Neural progenitor cell (in vitro differentiated cells): ENCODE measurements around the gene OR5M8. TPM values are rescaled to one million over a fixed set of nuclear protein-coding genes. Genes with fewer than 3 reads are reported as not detected.

ENCODE experiments used
- DNase-seq: peaks from one replicate; pipeline ENCODE4 v3.0.0-alpha.2; 2016; ENCODE audit warnings: low spot score
- H2AFZ ChIP-seq: fragments of 200-600 bp; sonication (generic); replicated peaks from 2 replicates; pipeline ENCODE4 v1.6.1; 2016; ENCODE audit warnings: antibody characterized with exemption
- H3F3A ChIP-seq: fragments of 200-600 bp; sonication (generic); 2 replicates; pipeline ENCODE4 v1.6.1; 2016; ENCODE audit warnings: antibody characterized with exemption, low read depth
- H3K27ac ChIP-seq: fragments of 200-600 bp; sonication (generic); 2 replicates; pipeline ENCODE4 v1.5.1; 2016; ENCODE audit warnings: mild to moderate bottlenecking
- H3K27me3 ChIP-seq: fragments of 200-600 bp; sonication (generic); 2 replicates; pipeline ENCODE4 v1.6.1; 2016; ENCODE audit warnings: mild to moderate bottlenecking, moderate library complexity
- H3K36me3 ChIP-seq: fragments of 200-600 bp; sonication (generic); 2 replicates; pipeline ENCODE4 v1.5.1; 2016
- H3K4me1 ChIP-seq: fragments of 200-600 bp; sonication (generic); 2 replicates; pipeline ENCODE4 v1.6.1; 2016; ENCODE audit warnings: mixed run types
- H3K4me2 ChIP-seq: fragments of 200-600 bp; sonication (generic); 2 replicates; pipeline ENCODE4 v1.6.1; 2016
- H3K4me3 ChIP-seq: fragments of 200-600 bp; sonication (generic); 2 replicates; pipeline ENCODE4 v1.5.1; 2016
- H3K79me2 ChIP-seq: fragments of 200-600 bp; sonication (generic); 2 replicates; pipeline ENCODE4 v1.6.1; 2016; ENCODE audit warnings: low read depth
- H3K9ac ChIP-seq: fragments of 200-600 bp; sonication (generic); 2 replicates; pipeline ENCODE4 v1.6.1; 2016
- H3K9me3 ChIP-seq: fragments of 200-600 bp; sonication (generic); 2 replicates; pipeline ENCODE4 v1.5.1; 2016; ENCODE audit warnings: low read depth
- H4K20me1 ChIP-seq: fragments of 200-600 bp; sonication (generic); 2 replicates; pipeline ENCODE4 v1.6.1; 2016; ENCODE audit warnings: low read depth
- H3K27ac Mint-ChIP-seq: 3 replicates; pipeline ENCODE4 v1.8.0; 2021; ENCODE audit warnings: mixed read lengths
- H3K27me3 Mint-ChIP-seq: 2 replicates; pipeline ENCODE4 v1.8.0; 2022; ENCODE audit warnings: low read depth, mild to moderate bottlenecking, inconsistent platforms, moderate library complexity, mixed read lengths; ENCODE audit not compliant: insufficient read depth
- H3K36me3 Mint-ChIP-seq: 3 replicates; pipeline ENCODE4 v1.8.0; 2021; ENCODE audit warnings: mixed read lengths
- H3K4me1 Mint-ChIP-seq: 3 replicates; pipeline ENCODE4 v1.8.0; 2021; ENCODE audit warnings: mixed read lengths
- H3K4me3 Mint-ChIP-seq: 3 replicates; pipeline ENCODE4 v1.8.0; 2021; ENCODE audit warnings: mild to moderate bottlenecking, moderate library complexity, mixed read lengths
- H3K9me3 Mint-ChIP-seq: 3 replicates; pipeline ENCODE4 v1.8.0; 2020; ENCODE audit warnings: mixed read lengths
- CTCF ChIP-seq: fragments of 200-600 bp; sonication (generic); IDR thresholded peaks from 2 replicates; pipeline ENCODE4 v1.5.1; 2017; ENCODE audit warnings: antibody characterized with exemption, mild to moderate bottlenecking
- EZH2 ChIP-seq: fragments of 200-600 bp; sonication (generic); IDR thresholded peaks from 2 replicates; pipeline ENCODE4 v1.6.1; 2017; ENCODE audit warnings: antibody characterized with exemption, mild to moderate bottlenecking, moderate library complexity
- EZH2phosphoT487 ChIP-seq: fragments of 200-600 bp; sonication (generic); IDR thresholded peaks from 2 replicates; pipeline ENCODE4 v1.6.1; 2017; ENCODE audit warnings: antibody characterized with exemption
- total RNA-seq: library from RNA; depleted of rRNA; stranded (reverse); fragments of >200 nt; gene quantifications from 2 replicates; pipeline ENCODE4 v1.2.3, GENCODE V29; 2015; ENCODE audit warnings: low replicate concordance

OR5M8 gene
- total RNA-seq, 1 donor from 2014 or later: not detected

DNA sequence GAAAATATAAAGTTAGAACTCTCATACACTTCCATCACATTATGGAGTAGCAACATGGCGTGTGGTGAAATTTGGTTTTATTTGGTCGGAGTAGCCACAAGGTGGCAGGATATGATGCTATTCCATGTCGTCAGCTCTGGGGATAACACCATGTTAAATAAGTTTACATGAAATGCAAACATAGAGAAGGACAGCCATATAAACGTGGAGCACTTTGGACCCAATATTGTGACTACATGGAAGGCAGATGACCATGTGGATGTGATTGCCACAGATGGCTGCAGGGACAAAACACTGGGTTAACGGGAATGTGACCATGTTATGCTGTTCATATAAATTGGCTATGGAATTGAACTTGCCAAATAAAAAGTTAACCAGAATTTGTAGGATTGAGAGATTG, 30.8 kb upstream of the OR5M8 start:
- Histone ChIP-seq H3K27ac (no peak overlapping the region), H3K79me2 (no peaks in the 10 kb centered on the region), H3K9ac (no peak overlapping the region), H3K4me2 (no peak overlapping the region), H2AFZ (no peak overlapping the region), H3K9me3 (no peaks in the 10 kb centered on the region), H3K4me3 (no peak overlapping the region), H3K4me1 (no peaks in the 10 kb centered on the region), H4K20me1 (no peaks in the 10 kb centered on the region), H3K27me3 (no peaks in the 10 kb centered on the region), H3K36me3 (no peaks in the 10 kb centered on the region), H3F3A (no peaks in the 10 kb centered on the region)
- TF ChIP-seq EZH2 (no peak), EZH2phosphoT487 (no peak), CTCF (peak; percentile 61)
- Mint-ChIP-seq H3K4me1 (no peaks in the 10 kb centered on the region), H3K4me3 (no peak overlapping the region), H3K27ac (no peak overlapping the region), H3K36me3 (no peaks in the 10 kb centered on the region), H3K27me3 (no peaks in the 10 kb centered on the region), H3K9me3 (no peaks in the 10 kb centered on the region)
- peak; percentile 24 for DNase-seq

GRCh38 chr11:56513280-56513679, 22.1 kb upstream of the OR5M8 start:
- Histone ChIP-seq H4K20me1 (no peaks in the 10 kb centered on the region), H3K36me3 (no peaks in the 10 kb centered on the region), H3K9ac (no peak overlapping the region), H3K27me3 (no peaks in the 10 kb centered on the region), H3K9me3 (no peaks in the 10 kb centered on the region), H3K27ac (no peak overlapping the region), H3K4me1 (no peaks in the 10 kb centered on the region), H3K79me2 (no peaks in the 10 kb centered on the region), H3F3A (no peaks in the 10 kb centered on the region), H3K4me2 (no peak overlapping the region), H3K4me3 (no peak overlapping the region), H2AFZ (no peak overlapping the region)
- no peak for DNase-seq
- TF ChIP-seq EZH2 (no peak), EZH2phosphoT487 (no peak), CTCF (no peak)
- Mint-ChIP-seq H3K36me3 (no peaks in the 10 kb centered on the region), H3K27me3 (peaks cover 2% of the 10 kb centered on the region), H3K4me1 (no peaks in the 10 kb centered on the region), H3K4me3 (no peak overlapping the region), H3K27ac (no peak overlapping the region), H3K9me3 (no peaks in the 10 kb centered on the region)

DNA sequence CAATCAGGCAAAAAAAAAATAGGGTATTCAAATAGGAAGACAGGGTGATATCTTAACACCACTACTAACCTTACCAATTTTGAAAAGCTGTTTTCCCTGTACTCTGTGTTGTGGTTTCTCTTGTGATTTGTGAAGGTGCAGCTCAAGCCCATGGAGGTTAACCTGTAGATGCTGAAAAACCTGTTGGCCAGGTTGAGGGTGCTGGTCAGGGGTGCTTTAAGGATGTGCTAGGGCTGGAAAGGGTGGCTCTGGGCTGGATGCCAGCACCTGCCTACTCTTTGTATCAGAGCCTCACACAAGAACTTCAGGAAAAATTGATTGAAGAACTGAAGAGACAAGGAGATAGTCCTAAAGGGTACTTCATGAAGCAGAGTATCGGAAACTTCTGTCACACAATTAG, 18.3 kb upstream of the OR5M8 start:
- Histone ChIP-seq H3K79me2 (no peaks in the 10 kb centered on the region), H4K20me1 (no peaks in the 10 kb centered on the region), H3K27me3 (no peaks in the 10 kb centered on the region), H3K4me2 (no peak overlapping the region), H3K9ac (no peak overlapping the region), H3K4me3 (no peak overlapping the region), H3K4me1 (no peaks in the 10 kb centered on the region), H3K36me3 (no peaks in the 10 kb centered on the region), H3K27ac (no peak overlapping the region), H2AFZ (no peak overlapping the region), H3K9me3 (no peaks in the 10 kb centered on the region), H3F3A (no peaks in the 10 kb centered on the region)
- H3K9me3 Mint-ChIP-seq: no peaks in the 10 kb centered on the region
- H3K27me3 Mint-ChIP-seq: peaks cover 2% of the 10 kb centered on the region
- H3K36me3 Mint-ChIP-seq: no peaks in the 10 kb centered on the region
- H3K4me3 Mint-ChIP-seq: no peak overlapping the region
- no peak for DNase-seq
- H3K27ac Mint-ChIP-seq: no peak overlapping the region
- no peaks in the 10 kb centered on the region for H3K4me1 Mint-ChIP-seq
- no peak for TF ChIP-seq EZH2
- no peak for TF ChIP-seq CTCF
- no peak for TF ChIP-seq EZH2phosphoT487
